ENCODE measurements around the gene EVL.

The EVL gene

DNA sequence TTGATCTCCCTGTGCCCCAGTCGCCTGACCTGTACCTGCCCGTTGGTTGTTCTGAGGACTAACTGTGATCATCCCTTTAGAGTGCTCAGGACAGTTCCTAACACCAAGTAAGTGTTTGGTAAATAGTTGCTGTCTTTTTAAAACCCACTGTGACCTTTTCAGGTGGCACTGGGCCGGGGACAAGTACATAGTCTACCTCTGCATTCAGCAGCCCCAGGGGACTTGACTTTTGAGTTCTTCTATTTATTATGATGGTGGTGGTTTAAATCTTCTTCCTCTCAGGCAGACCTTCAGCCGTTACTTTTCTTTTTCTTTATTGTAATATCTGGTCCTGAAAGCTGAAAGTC is 38.8 kb downstream of the EVL start:
- no peaks in the 10 kb centered on the region for H3K27me3 ChIP-seq (ENCODE audit: insufficient read depth, poor library complexity, severe bottlenecking)
- TF ChIP-seq GABPA (IDR thresholded peaks at IDR 0.05; ENCODE audit: low read depth), result no peak
- TF ChIP-seq, protein P1, sequence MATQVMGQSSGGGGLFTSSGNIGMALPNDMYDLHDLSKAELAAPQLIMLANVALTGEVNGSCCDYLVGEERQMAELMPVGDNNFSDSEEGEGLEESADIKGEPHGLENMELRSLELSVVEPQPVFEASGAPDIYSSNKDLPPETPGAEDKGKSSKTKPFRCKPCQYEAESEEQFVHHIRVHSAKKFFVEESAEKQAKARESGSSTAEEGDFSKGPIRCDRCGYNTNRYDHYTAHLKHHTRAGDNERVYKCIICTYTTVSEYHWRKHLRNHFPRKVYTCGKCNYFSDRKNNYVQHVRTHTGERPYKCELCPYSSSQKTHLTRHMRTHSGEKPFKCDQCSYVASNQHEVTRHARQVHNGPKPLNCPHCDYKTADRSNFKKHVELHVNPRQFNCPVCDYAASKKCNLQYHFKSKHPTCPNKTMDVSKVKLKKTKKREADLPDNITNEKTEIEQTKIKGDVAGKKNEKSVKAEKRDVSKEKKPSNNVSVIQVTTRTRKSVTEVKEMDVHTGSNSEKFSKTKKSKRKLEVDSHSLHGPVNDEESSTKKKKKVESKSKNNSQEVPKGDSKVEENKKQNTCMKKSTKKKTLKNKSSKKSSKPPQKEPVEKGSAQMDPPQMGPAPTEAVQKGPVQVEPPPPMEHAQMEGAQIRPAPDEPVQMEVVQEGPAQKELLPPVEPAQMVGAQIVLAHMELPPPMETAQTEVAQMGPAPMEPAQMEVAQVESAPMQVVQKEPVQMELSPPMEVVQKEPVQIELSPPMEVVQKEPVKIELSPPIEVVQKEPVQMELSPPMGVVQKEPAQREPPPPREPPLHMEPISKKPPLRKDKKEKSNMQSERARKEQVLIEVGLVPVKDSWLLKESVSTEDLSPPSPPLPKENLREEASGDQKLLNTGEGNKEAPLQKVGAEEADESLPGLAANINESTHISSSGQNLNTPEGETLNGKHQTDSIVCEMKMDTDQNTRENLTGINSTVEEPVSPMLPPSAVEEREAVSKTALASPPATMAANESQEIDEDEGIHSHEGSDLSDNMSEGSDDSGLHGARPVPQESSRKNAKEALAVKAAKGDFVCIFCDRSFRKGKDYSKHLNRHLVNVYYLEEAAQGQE (IDR thresholded peaks at IDR 0.05; ENCODE audit: insufficient replicate concordance, low read depth), result no peak
- TF ChIP-seq, protein P2, sequence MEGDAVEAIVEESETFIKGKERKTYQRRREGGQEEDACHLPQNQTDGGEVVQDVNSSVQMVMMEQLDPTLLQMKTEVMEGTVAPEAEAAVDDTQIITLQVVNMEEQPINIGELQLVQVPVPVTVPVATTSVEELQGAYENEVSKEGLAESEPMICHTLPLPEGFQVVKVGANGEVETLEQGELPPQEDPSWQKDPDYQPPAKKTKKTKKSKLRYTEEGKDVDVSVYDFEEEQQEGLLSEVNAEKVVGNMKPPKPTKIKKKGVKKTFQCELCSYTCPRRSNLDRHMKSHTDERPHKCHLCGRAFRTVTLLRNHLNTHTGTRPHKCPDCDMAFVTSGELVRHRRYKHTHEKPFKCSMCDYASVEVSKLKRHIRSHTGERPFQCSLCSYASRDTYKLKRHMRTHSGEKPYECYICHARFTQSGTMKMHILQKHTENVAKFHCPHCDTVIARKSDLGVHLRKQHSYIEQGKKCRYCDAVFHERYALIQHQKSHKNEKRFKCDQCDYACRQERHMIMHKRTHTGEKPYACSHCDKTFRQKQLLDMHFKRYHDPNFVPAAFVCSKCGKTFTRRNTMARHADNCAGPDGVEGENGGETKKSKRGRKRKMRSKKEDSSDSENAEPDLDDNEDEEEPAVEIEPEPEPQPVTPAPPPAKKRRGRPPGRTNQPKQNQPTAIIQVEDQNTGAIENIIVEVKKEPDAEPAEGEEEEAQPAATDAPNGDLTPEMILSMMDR (IDR thresholded peaks at IDR 0.05; ENCODE audit: insufficient read depth, low read length), result no peak
- TF ChIP-seq POLR2AphosphoS5 (IDR thresholded peaks at IDR 0.05; ENCODE audit: low read depth), result no peak
- TF ChIP-seq SPI1 (IDR thresholded peaks at IDR 0.05; ENCODE audit: borderline replicate concordance, low read depth), result no peak
- no peak for DNase-seq (ENCODE audit: low read depth in 1 of 2, low spot score in 1 of 2)
- H3K4me3 ChIP-seq (replicated peaks; ENCODE audit: insufficient read depth, low read length), result no peak overlapping the region
- no peak overlapping the region for H3K27ac ChIP-seq (replicated peaks)

DNA sequence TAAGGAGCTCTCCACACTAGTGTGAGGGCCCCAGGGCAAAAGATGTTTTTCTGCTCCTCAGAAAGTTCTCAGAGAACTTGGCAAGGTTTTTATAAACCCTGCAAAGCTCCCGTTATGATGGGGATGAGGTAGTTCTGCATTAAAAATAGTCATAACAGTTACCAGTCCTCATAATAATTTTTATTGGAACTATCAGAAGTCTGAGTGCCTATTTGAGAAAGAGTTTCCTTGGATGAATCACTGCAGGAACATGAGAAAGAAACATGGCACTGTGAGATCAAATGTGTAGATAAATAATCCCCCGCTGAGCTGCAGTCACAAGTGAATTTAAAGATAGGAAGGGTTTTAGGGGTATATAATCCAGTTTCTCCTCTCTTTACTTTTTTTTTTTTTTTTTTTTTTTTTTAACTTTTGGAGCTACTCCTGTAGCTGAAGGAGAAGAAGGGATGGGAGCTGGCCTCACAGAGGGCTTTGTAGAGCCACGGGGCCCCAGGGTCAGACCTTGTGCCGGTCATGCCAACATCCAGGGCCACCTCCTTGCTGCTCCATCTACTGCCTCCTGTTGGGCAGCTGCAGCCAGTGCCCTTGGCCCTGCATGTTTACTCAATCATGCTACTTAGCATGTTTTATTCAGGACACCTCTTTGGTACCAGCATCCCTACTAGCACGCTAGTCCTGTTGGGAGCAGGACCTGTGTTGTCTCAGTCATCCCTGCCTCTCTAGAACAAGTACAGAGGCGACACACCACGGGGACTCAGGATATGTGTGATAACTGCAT is 39.5 kb downstream of the EVL start:
- TF ChIP-seq, protein P2 (IDR thresholded peaks at IDR 0.05; ENCODE audit: insufficient read depth, low read length), result no peak
- TF ChIP-seq SPI1 (IDR thresholded peaks at IDR 0.05; ENCODE audit: borderline replicate concordance, low read depth) (no peak), POLR2AphosphoS5 (IDR thresholded peaks at IDR 0.05; ENCODE audit: low read depth) (no peak), GABPA (IDR thresholded peaks at IDR 0.05; ENCODE audit: low read depth) (no peak)
- TF ChIP-seq, protein P1 (IDR thresholded peaks at IDR 0.05; ENCODE audit: insufficient replicate concordance, low read depth), result no peak
- Histone ChIP-seq H3K27me3 (ENCODE audit: insufficient read depth, poor library complexity, severe bottlenecking) (no peaks in the 10 kb centered on the region), H3K27ac (replicated peaks) (no peak overlapping the region), H3K4me3 (replicated peaks; ENCODE audit: insufficient read depth, low read length) (no peak overlapping the region)
- DNase-seq (ENCODE audit: low read depth in 1 of 2, low spot score in 1 of 2), result no peak

DNA sequence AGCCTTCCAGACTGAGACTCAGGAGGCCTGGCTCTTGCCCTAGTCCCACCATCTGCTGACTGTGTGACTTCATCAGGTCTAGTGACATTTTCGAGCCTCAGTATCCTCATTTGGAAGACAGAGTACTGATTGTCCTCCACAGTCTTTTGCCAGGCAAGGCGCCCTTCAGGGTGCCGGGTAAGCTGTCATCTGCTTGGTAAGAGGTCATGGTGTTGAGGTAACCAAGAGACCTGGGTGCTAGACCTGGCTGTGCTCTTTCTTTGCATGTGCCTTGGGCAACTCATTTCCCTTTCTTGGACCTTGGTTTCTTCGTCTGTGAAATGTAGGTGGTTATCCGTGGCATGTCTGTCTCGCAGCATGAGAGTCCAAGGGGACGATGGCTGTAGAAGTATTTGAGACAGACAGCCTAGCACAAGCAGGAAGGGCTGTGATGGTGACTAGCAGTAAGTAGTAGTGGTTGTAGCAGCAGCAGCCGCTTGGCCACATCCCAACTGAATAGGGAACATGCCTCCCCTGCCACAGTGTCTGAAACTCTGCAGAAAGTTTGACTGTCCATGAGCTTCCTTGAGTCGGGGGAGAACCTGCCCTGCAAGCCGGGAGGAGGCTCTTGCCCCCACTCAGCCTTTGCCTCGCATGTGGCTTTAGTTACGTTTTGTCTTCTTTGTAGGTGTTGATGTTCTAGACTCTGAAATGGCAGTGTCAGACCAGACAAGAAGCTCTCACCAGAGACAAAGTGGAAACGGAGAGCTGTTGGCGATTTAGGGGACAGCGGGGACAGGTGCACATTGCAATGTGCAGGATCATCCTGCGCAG is 40.3 kb downstream of the EVL start:
- peak overlapping the region; percentile 36 for H3K27ac ChIP-seq (replicated peaks)
- peak in 1 of 2 experiments; percentile 70 for DNase-seq (ENCODE audit: low read depth in 1 of 2, low spot score in 1 of 2)
- no peaks in the 10 kb centered on the region for H3K27me3 ChIP-seq (ENCODE audit: insufficient read depth, poor library complexity, severe bottlenecking)
- TF ChIP-seq, protein P1 (IDR thresholded peaks at IDR 0.05; ENCODE audit: insufficient replicate concordance, low read depth), result no peak
- TF ChIP-seq, protein P2 (IDR thresholded peaks at IDR 0.05; ENCODE audit: insufficient read depth, low read length), result no peak
- H3K4me3 ChIP-seq (replicated peaks; ENCODE audit: insufficient read depth, low read length), result no peak overlapping the region

Measured in HL-60 (cell line).